Measurements from ENCODE around the gene PDE4D.

PDE4D gene

DNA sequence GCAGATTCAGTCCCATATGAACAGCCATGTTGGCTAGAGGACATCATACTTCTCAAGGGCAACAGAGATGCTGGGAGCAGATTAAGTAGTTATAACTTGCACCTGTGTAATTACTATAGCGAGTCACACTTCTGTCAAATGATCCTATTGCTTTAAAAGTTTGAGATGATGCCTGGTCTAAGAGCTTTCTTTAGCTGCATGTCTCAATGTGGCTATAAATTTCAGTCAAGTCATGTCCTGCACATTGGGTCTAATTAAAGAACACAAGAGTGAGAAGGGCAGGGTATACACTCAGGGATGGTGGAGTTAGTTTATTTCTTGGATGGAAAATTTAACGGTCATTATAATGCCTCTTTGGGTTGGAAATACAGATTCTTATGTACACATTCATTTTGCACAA is 753.4 kb downstream of the PDE4D start:
- no peak for DNase-seq (ENCODE audit: low read depth)

DNA sequence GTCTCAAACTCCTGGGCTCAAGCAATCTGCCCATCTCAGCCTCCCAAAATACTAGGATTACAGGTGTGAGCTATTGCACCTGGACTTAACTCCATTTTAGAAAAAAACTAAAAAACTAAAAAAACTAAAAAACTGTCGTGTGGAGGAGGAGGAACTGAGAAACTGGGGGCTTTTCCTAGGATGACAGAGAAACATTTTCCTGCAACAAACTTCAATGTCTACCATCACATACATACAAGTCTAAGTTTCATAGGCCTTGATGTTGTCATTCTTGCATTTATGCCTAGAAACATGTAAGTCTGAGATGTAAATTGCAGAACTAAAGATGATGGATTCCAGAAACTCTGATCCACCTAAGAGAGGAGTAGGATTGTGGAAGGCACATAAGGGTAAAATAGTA is 753.8 kb downstream of the PDE4D start:
- DNase-seq (ENCODE audit: low read depth): no peak

DNA sequence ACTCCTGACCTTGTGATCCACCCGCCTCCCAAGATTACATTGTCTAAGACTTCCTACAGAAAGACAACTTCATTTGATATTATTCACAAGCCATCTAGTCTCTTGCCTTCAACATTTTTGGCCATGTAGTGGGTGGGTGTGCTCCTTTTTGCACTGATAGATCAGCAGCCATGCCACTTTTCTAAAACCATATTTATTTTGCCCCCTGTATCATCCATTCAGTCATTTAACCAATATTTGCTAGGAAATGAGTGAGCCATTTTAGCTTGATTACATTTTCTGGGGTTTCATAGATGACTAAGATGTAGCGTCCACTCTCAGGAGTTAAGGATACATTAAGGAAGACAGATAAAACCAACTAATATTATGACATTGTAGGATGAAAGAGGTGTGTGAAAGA is 755.0 kb downstream of the PDE4D start:
- DNase-seq (ENCODE audit: low read depth): no peak

DNA sequence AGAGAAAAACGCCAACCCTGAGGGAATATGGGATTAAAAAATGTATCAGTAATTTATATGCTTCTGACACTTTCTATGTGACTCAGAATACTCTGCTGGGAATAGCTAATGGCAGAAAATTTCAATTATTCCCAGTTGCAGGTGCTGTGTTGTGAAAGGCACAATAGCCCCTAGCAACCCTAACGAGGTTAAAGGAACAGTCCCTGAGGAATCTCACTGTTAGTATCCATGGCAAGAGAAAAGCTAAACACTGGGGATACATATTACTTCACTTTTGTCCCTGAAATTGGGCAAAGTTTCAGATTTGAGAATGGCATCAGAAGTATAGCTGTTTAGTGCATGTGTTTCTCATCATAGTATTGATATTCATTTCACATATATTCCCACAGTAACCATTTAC is 755.7 kb downstream of the PDE4D start:
- DNase-seq (ENCODE audit: low read depth): no peak

DNA sequence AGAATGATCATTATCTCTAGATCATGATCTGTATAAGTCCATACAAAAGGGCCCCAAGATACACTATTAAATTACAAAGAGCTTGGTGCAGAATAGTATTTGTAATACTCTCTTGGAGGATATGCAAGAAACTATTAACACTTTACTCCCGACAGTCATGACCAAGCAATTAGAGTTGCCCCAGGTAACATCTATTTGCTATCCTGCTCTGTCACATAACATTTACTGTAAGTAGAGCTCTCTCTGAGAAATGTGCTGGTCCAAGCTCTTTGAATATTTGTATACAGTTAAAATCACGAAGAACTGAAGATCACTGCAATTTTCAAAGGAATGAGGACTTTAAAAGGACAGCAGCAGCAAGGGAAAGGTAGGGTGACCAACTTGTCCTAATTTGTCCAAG is 757.0 kb downstream of the PDE4D start:
- DNase-seq (ENCODE audit: low read depth): no peak

DNA sequence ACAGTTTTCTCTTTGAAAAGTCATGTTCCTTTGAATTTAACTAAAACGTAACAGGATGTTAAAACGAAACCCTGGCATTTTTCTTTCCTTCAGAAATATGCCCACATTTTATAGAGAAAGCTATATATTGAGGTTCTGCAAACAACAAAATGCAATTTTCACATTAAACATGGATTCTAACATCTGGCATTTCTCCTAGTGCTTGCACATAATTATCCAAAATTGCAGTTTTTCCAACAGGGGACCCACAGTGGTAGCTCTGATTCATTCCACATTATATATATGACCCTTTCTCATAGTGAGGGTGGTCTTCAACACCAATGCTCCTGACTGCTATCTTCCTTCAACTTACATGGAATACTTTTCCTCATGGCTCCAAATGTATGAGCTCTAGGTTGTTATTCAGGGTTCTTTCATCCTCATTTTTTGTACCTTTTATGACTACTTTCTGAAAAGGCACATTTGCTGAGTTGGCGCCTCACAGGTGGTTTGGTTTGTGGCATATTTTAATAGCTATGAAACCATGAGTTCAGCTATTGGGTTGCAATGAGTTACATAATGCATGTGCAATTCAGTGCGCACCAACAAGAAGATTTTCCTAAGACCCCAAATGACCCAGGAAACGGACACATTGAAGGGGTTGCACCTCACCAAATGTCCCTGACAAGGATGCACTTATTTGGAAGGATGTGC is 758.9 kb downstream of the PDE4D start:
- DNase-seq (ENCODE audit: low read depth): no peak

DNA sequence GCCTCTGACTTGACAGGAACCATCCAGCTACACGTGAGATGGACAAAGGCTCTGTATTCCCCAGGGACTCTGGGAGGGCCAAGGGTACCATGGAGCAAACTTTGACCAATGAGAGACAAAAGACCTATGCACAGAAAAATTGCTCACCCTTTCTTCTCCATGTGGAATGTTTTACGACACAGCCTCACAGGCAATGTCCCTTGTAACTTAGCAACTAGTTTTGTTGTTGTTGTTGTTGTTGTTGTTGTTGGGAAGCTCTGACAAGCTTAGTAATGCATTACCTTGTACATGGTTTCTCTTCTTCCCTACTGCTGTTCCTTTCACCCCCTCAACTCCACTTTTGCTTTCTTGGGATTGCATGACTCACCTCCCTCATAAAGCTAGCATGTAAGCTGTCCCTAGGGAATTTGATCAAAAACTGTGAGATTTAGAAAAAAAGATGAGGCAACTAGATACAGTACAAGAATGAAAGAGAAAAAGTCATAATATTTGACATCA is 759.7 kb downstream of the PDE4D start:
- DNase-seq (ENCODE audit: low read depth): no peak

DNA sequence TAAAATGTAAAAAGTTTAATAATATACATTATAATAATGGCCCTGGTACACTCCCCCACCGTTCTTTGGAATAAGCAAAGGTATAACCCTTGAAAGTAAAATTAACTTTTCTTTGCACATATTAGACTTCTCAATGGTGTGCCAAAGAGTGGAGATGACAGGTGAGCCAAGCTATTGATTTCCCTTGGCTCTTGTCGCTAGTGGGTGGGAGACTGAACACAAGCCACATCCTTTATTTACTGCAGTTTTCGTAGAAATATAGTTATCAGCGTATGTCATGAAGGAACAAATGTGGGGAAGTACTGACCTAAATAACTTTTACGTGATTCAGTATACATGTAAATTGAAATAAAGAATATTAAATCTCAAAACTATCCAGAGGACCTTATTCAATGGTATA is 761.4 kb downstream of the PDE4D start:
- DNase-seq (ENCODE audit: low read depth): no peak

DNA sequence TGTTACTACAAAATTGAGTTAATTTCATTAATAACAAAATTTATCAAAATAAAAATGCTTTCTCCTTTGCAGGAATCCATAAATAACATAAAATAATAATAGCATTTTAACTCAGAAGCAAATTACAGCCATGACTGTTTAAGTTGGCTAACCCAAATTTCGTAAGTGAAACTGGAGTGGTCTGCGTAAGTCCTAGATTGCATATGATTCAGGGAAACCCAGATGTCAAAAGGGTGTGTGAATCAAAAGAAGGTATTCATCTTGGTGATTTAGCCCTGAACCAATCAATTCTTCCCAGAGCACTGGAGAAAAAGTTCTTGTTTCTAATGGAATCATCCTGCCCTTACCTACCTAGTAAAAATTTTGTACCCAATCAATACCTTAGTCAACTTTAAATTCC is 763.1 kb downstream of the PDE4D start:
- no peak for DNase-seq (ENCODE audit: low read depth)

DNA sequence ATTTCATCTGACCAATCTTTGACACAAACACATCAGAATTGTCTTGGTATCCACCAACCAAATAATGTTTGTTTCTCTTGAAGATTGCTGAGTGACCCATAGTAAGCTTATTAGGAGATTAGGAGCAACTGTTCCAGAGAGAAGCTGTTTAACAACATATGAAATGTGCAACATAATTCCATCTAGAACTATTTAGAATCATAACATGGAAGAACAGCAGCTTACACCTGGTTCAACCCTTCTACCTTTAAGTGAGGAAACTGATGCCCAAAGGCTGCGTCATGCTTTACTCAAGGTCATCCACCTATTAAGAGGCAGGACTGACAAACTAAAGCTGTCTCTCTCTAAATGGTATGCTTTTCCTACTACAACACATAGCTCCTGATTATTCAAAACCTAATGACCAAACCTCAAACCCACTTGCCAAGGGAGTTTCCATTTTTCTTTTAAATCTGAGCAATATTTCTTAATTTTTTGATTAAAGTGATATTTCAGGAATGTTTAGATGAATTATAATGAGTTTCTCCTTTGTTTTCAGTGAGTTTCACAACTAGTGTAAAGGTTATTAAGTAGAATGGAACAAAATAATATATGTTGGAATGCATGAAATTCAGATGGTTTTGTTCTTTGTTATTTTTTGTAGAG is 764.8 kb downstream of the PDE4D start:
- no peak for DNase-seq (ENCODE audit: low read depth)

DNA sequence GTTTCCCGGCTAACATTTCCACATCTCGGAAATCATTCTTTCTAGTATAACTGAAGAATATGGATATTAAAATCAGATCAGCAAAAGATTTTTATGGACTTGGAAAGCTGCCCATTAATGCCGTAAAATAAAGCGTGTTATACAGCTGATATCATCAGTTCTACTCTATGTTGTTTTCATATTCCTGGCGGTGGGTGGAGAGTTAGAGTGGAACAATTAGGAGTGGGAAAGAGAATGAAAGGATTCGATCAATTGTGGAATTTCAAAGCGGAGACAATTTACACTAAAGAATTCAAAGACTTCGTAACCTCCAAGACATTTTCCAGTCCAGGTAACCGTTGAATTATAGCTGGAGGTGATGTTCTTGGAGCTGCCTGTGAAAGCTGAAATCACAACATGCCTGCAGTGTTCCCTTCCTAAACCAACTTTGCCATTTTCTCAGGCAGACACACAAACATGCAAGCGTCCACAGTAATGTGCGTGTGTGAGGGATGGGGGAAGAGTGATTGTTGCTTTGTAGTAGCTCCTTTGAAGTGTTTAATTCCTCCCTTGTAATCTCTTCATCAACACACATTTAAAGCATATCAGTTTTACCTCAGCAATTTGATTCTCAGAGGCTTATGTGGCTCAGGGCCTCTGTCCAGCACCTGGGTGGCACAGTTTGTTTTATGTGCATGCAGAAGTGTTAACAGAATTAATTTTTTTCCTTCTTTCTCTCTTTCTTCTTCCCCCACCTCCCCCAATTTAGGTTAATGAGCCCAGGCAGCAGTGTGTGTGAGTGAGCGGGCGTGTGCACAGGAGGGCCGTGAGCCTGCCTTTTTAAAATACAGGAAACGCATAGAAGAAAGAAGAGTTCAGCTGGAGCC is 766.6 kb downstream of the PDE4D start:
- no peak for DNase-seq (ENCODE audit: low read depth)

DNA sequence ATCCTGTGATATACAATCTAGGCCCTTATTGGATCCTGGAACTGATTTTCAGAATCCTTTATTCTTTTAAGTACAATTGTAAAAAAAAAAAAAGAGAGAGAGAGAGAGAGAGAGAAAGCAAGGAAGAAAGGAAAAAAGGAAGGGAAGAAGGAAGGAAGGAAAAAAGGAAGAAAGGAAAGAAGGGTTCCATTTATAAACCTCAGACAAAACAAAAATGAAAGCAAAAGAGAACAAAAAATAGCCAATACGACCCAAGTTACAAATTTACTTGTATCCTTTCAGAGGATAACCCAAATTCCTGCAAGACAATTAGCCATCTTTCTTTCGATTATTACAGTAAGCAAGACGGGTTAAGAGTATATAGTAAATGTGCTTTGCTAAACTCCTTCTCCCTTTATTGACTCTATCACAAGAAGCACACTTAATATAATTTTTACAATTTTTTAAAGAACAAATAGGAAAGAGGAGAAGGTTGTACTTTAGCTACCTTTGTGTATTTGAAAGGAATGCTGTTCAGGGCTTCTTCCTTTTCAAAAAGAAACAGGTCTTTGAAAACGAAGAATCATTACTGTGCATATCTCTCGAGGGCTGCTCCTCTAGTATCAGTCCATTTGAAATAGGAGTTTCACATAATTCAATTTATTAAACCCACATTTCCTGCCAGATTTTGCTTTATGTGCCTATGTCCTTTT is 767.4 kb downstream of the PDE4D start:
- DNase-seq (ENCODE audit: low read depth): no peak

DNA sequence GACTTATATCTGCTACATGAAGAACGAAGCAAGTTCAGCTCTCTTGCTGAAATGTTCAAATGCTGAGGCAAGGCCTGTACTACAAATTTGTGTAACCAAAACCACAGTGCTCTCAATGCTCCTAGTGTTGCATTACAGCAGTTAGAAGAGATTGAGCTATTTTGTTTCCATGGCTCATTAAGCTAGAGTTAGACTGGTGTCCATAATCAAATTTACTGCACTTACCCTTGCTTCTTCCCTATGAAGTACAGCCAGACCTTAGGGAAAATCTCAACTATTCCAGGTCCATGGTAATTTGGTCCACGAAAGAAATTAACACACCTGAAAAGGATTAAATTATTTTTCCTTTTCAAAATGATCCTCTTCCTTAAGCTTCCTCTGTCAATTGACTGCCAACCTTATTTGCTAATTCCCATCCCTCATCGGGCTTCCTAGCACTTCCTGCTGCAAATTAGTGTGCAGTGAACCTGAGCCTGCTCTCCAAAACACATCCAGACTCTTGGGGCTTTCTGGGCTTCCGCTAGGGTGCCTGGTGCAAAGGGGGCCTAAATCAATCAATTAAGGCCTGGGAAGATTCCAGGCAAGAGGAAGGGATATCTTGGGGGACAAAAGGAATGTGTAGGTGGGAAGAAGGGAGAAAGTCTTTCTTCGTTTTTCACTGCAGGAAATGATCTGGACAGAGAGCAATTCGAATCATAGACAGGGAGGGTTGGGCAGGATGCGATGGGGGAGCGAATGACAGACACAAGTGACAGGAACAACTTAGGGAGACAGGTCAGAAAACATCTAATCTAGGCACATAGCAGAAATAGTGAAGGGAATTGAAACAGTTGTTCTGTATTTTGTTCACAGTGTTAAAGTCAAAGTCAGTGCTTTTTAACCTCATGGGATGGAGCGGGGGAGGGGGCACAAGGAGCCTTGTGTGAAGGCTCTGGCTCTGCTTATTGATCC is 768.2 kb downstream of the PDE4D start:
- DNase-seq (ENCODE audit: low read depth): no peak

DNA sequence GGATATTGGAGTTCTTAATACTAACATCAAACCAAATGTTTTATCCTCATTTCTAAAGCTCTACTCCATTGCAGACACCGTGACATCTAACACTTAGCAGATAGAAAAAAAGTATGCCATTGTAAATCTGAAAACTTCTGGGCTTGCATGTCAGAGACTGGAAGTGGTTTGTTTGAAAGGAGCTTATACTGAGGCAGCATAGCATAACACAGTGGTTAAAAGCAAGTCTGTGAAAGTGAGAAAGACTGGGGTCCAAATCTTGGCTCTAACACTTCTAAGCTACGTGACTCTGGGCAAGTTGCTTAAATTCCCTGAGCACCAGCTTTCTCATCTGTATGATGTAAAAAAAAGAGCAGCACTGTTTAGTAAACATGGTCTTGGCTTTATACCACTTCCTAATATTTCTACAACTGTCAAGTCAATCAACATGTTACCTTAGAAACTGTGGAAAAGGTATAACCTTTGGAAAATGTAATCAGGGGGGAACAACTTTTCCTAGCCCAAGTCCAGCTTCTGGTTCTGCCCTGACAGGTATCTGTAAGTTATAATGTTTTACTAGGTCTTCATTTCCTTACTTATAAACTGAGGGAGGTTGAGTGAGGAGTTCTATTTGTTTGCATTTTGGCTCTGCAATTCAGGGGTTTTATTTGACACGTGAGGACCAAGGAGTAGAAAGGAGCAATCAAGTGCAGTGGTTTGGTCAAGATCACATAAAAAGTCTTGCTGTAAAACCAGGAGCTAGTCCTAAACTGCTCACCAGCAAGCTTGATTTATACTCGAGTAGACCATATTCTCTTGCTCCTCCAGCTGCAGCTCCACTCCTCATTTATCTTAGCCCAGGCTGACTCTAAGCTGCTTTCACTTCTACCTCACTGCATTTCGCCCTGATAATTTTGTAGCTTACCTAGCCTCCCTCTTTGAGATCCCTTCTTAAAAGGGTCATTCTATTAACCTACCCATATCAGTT is 769.6 kb downstream of the PDE4D start:
- DNase-seq (ENCODE audit: low read depth): no peak

DNA sequence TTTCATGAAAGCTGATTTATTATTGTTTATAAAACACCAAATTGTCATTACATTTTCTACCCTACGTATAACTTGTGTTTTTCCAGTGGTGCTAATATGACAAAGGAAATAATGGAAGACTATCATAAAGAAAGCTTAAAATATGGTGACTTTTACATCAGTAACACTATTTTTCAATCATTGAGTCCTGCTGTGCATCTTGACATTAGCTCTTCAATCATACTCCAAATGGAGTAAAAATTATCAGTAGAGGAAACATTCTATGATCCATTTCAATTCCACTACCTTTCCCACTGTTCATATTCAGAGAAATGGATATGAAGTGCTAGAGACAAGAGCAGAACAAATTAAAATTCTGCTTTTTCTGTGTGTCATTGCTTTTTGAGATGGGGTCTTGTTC is 774.0 kb downstream of the PDE4D start:
- DNase-seq (ENCODE audit: low read depth): no peak

DNA sequence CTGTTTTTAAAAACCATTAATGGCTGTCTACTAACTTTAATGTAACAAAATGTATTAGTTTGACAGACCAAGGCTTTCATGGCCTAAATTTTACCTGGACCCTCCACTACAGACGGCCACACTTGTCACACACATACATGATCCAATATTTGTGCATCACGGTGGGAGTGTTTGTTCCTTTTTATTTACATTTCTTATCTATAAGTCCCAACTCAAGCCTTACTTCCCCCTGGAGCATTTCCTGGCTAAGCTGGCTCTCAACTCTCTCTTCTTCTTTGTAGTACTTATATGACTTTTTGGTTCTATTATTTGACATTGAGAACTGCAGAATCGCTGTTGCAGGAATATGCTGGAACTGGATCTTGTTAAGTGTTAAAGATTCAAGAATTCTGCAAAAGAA is 776.2 kb downstream of the PDE4D start:
- no peak for DNase-seq (ENCODE audit: low read depth)

DNA sequence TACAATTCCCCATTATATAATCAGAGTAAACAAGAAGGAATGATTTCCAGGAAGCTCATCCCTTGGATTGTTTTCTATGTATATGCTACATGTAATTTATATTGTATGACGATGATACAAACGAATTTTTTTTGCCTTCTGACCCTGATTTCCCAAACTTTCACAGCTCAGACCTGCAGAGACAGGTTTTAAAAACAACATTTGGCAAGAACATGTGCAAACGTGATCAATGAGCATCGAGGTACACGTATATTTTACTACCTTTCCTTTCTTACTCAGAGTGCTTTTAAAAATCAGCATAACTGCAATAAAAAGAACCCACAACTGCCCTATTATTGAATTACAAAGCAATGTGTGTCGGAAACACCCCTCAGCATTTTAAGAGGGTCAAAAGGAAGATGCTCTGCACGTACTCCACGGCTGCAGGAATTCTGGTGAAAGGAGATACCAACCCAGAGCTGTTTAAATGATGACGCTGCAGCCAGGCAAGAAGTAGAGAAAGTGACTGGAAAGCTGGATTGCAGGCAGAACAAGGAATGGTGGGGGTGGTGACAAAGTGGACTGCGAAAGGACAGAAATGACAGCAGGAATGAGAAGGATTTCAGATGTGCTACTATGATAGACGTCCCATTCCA is 777.2 kb downstream of the PDE4D start:
- no peak for DNase-seq (ENCODE audit: low read depth)

DNA sequence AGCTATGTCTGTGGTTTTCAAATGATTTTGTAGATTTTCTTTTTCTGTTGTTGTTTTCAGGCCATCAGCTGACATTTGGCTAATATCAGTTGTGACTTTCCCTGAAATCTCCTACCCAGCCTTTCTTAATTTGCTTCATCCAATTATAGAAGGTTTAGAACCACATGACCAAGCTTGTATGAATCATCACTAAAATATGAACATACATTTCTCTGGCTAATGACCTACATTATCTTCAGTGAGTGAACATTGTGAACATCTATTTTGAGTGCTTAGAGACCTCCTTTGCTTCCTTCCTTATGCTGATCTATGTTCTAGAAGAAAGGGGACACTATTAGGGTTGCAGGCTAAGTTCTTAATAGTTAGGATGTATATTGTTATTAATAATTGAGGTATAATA is 778.2 kb downstream of the PDE4D start:
- DNase-seq (ENCODE audit: low read depth): no peak

DNA sequence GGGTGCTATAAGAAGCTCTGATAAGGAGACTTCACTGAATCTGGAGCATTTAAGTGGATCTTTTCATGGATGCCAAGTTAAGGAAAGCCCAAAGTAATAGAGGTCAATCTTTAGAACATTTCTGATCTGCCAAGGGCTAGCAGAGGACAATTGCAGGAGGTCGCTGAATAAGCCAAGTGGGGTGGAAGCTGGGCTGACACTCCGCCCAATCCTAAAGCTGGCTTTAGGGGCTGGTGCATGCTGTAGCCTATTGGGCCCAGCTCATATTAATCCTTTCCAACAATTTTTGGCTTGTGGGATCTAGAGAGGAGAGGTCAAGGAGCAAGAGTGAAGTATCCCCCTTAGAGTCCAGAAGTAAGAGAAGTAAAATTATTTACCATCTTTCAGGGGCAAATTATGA is 784.1 kb downstream of the PDE4D start:
- no peak for DNase-seq (ENCODE audit: low read depth)

DNA sequence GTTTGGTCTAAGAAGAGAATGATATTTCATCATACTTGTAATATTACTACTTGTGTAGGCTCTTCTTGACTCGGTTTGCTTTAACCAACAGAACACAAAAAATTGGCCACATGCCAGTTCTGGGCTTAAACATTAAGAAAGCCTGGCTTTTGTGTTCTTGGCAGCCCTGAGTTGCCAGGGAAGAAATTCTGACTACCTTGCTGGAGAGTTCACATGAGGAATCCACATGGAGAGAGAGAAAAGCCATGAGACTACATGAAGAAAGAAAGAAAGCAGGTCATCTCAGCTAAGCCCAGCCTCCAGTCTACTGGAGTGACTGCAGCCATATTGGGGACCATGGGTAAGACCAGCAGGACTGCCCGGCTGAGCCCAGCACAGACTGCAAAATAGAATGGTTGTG is 785.8 kb downstream of the PDE4D start:
- no peak for DNase-seq (ENCODE audit: low read depth)

Data from stimulated activated CD8-positive, alpha-beta memory T cell treated with anti-CD3 and anti-CD28 coated beads, Interleukin-12 subunit alpha, Interleukin-12 subunit beta, amount 100 ng/mL, for 4 hours (primary cell).